Liver (tissue), 9 donors: ENCODE measurements around the gene OR1F1. TPM values are rescaled to one million over a fixed set of nuclear protein-coding genes. Genes with fewer than 3 reads are reported as not detected.

ENCODE experiments used
- DNase-seq: peaks from one replicate; pipeline ENCODE4 v3.0.0-alpha.2; 2017; ENCODE audit warnings: low spot score
- H3K27ac ChIP-seq, 2 donors: one replicate each; pipeline ENCODE4 v1.7.0; 2013; ENCODE audit warnings: inconsistent platforms in 2 of 2, low read length in 2 of 2, control low read depth in 1 of 2, low read depth in 1 of 2, mild to moderate bottlenecking in 1 of 2
- H3K27me3 ChIP-seq, 4 donors: one replicate each; pipeline versions ENCODE4 v1.6.1 to v1.7.0; 2013; ENCODE audit warnings: low read length in 3 of 4, inconsistent platforms in 1 of 4, mild to moderate bottlenecking in 1 of 4, moderate library complexity in 1 of 4; ENCODE audit not compliant: control insufficient read depth in 4 of 4, insufficient read depth in 4 of 4
- H3K36me3 ChIP-seq, 4 donors: one replicate each; pipeline versions ENCODE4 v1.6.1 to v1.7.0; 2013; ENCODE audit warnings: low read length in 3 of 4, mild to moderate bottlenecking in 3 of 4, low read depth in 1 of 4, moderate library complexity in 1 of 4; ENCODE audit not compliant: control insufficient read depth in 4 of 4, insufficient read depth in 3 of 4
- H3K4me1 ChIP-seq, 4 donors: one replicate each; pipeline versions ENCODE4 v1.6.1 to v1.7.0; 2013; ENCODE audit warnings: low read length in 3 of 4, mild to moderate bottlenecking in 3 of 4, moderate library complexity in 1 of 4; ENCODE audit not compliant: control insufficient read depth in 4 of 4, insufficient read depth in 4 of 4
- H3K4me3 ChIP-seq, 3 donors: one replicate each; pipeline versions ENCODE4 v1.6.1 to v1.7.0; 2013; ENCODE audit warnings: low read length in 3 of 3, control low read depth in 1 of 3, low read depth in 1 of 3, mild to moderate bottlenecking in 1 of 3
- H3K9ac ChIP-seq, 2 donors: one replicate each; pipeline ENCODE4 v1.7.0; 2013; ENCODE audit warnings: low read length in 2 of 2, mild to moderate bottlenecking in 2 of 2, moderate library complexity in 2 of 2, control low read depth in 1 of 2, low read depth in 1 of 2
- H3K9me3 ChIP-seq, 4 donors: one replicate each; pipeline versions ENCODE4 v1.6.1 to v1.7.0; 2013; ENCODE audit warnings: low read length in 3 of 4; ENCODE audit not compliant: control insufficient read depth in 4 of 4
- EGR1 ChIP-seq, 2 donors: IDR thresholded peaks; 2 replicates each; pipeline ENCODE4 v1.6.1; 2016 to 2018; ENCODE audit warnings: antibody characterized with exemption in 2 of 2, low read depth in 2 of 2
- FOXA1 ChIP-seq: IDR thresholded peaks from 2 replicates; pipeline ENCODE4 v1.6.1; 2016; ENCODE audit warnings: antibody characterized with exemption
- FOXA2 ChIP-seq: IDR thresholded peaks from 2 replicates; pipeline ENCODE4 v1.6.1; 2016; ENCODE audit warnings: antibody characterized with exemption
- GABPA ChIP-seq, 2 donors: IDR thresholded peaks in 1 of 2; conservative IDR thresholded peaks in 1 of 2; 2 replicates each; pipeline ENCODE4 v1.6.1; 2016; ENCODE audit warnings: antibody characterized with exemption in 2 of 2, mild to moderate bottlenecking in 1 of 2, moderate library complexity in 1 of 2
- HNF4A ChIP-seq, 2 donors: conservative IDR thresholded peaks; 2 replicates each; pipeline ENCODE4 v1.6.1; 2016; ENCODE audit warnings: antibody characterized with exemption in 2 of 2, mild to moderate bottlenecking in 2 of 2
- HNF4G ChIP-seq: IDR thresholded peaks from 2 replicates; pipeline ENCODE4 v1.6.1; 2016; ENCODE audit warnings: antibody characterized with exemption
- JUND ChIP-seq, 2 donors: IDR thresholded peaks; 2 replicates each; pipeline ENCODE4 v1.6.1; 2016; ENCODE audit warnings: antibody characterized with exemption in 2 of 2
- NR2F2 ChIP-seq: IDR thresholded peaks from 2 replicates; pipeline ENCODE4 v1.6.1; 2016; ENCODE audit warnings: antibody characterized with exemption
- RXRA ChIP-seq, 2 donors: IDR thresholded peaks; 2 replicates each; pipeline ENCODE4 v1.6.1; 2017 to 2018; ENCODE audit warnings: antibody characterized with exemption in 2 of 2, mild to moderate bottlenecking in 1 of 2
- TAF1 ChIP-seq: conservative IDR thresholded peaks from 2 replicates; pipeline ENCODE4 v1.6.1; 2016; ENCODE audit warnings: antibody characterized with exemption, mild to moderate bottlenecking
- YY1 ChIP-seq: IDR thresholded peaks from 2 replicates; pipeline ENCODE4 v1.6.1; 2016; ENCODE audit warnings: antibody characterized with exemption, mild to moderate bottlenecking
- WGBS: extraction: QIAGEN DNeasy Blood & Tissue Kit; methylation state at CpG from one replicate; pipeline ENCODE4 v1.1.7; 2013; 5-methylcytosine and 5-hydroxymethylcytosine counted together
- polyA plus RNA-seq, 2 donors: library from polyadenylated mRNA; stranded (reverse) in 1 of 2; unstranded in 1 of 2; fragments of 200-250 nt in 1 of 2; fragments of >200 nt in 1 of 2; fragmentation: Nextera tagmentation in 1 of 2; extraction: Ambion mirVana in 1 of 2; gene quantifications; one replicate each; pipeline versions ENCODE4 v1.2.1 to v1.2.3, GENCODE V29; 2013 to 2015
- total RNA-seq, 2 donors: library from RNA; depleted of rRNA; stranded (reverse); fragments of >200 nt; gene quantifications; one replicate each; pipeline ENCODE4 v1.2.3, GENCODE V29; 2014
- TF ChIP-seq, protein P1 (sequence below): IDR thresholded peaks from 2 replicates; pipeline ENCODE4 v1.6.1; 2016; ENCODE audit warnings: antibody characterized with exemption
- TF ChIP-seq, protein P2 (sequence below): IDR thresholded peaks from 2 replicates; pipeline ENCODE4 v1.6.1; 2016; ENCODE audit warnings: antibody characterized with exemption
- TF ChIP-seq, protein P3 (sequence below): IDR thresholded peaks from 2 replicates; pipeline ENCODE4 v1.6.1; 2016; ENCODE audit warnings: antibody characterized with exemption, mild to moderate bottlenecking
- TF ChIP-seq, protein P4 (sequence below): IDR thresholded peaks from 2 replicates; pipeline ENCODE4 v1.6.1; 2016; ENCODE audit warnings: antibody characterized with exemption
- donor health status: healthy.
- donor health status: healthy.
- donor health status: healthy.
- donor health status: healthy.
- donor health status: healthy.

The OR1F1 gene
- total and polyA plus RNA-seq, 4 donors: not detected

DNA sequence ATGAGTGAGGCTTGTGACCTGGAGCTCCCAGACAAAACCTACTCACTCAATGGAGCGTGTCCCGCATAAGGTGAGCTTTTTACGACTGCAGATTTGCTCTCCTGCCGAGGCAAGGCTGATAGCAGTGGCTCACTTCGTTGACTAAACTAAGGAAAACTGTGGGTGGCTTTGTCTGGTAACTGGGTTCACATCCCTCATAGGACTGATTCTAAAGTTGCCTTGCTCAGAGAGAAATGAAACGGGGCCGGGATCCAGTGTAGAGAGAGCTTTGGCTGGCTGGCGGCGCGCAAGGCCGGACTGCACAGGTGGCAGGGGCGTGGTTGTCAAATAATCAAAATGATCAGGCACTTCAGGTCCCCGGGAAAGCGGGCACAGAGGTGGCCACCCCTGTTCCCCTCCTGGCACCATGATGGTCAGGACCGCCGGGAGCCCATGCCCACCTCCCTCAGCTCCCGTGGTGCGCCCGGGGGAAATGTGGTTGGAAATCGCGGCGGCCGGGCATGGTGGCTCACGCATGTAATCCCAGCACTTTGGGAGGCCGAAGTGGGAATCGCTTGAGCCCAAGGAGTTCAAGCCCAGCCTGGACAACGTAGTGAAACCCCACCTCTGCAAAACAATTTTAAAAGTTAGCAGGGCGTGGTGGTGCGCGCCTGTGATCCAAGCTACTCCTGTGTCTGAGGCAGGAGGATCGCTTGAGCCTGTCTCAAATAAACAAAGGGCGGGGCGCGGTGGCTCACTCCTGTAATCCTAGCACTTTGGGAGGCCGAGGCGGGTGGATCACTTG, 26.6 kb upstream of the OR1F1 start:
- no peak for DNase-seq
- Histone ChIP-seq H3K27ac (no peak overlapping the region), H3K9ac (no peak overlapping the region), H3K36me3 (no peaks in the 10 kb centered on the region), H3K9me3 (no peaks in the 10 kb centered on the region), H3K27me3 (no peaks in the 10 kb centered on the region), H3K4me3 (no peak overlapping the region), H3K4me1 (peaks cover 0 to 17% (median 12%) of the 10 kb centered on the region in 4 donors)
- TF ChIP-seq, protein P1, sequence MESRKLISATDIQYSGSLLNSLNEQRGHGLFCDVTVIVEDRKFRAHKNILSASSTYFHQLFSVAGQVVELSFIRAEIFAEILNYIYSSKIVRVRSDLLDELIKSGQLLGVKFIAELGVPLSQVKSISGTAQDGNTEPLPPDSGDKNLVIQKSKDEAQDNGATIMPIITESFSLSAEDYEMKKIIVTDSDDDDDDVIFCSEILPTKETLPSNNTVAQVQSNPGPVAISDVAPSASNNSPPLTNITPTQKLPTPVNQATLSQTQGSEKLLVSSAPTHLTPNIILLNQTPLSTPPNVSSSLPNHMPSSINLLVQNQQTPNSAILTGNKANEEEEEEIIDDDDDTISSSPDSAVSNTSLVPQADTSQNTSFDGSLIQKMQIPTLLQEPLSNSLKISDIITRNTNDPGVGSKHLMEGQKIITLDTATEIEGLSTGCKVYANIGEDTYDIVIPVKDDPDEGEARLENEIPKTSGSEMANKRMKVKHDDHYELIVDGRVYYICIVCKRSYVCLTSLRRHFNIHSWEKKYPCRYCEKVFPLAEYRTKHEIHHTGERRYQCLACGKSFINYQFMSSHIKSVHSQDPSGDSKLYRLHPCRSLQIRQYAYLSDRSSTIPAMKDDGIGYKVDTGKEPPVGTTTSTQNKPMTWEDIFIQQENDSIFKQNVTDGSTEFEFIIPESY: no peak
- TF ChIP-seq YY1: no peak
- TF ChIP-seq, protein P2, sequence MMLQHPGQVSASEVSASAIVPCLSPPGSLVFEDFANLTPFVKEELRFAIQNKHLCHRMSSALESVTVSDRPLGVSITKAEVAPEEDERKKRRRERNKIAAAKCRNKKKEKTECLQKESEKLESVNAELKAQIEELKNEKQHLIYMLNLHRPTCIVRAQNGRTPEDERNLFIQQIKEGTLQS: no peak
- TF ChIP-seq HNF4G: no peak
- TF ChIP-seq EGR1 (IDR thresholded peaks at IDR 0.05; ENCODE audit: low read depth in 2 of 2): no peak
- no peak for TF ChIP-seq GABPA (IDR thresholded peaks at IDR 0.05 in 1 of 2, conservative IDR thresholded peaks at IDR 0.05 in 1 of 2)
- no peak for TF ChIP-seq NR2F2
- TF ChIP-seq, protein P3, sequence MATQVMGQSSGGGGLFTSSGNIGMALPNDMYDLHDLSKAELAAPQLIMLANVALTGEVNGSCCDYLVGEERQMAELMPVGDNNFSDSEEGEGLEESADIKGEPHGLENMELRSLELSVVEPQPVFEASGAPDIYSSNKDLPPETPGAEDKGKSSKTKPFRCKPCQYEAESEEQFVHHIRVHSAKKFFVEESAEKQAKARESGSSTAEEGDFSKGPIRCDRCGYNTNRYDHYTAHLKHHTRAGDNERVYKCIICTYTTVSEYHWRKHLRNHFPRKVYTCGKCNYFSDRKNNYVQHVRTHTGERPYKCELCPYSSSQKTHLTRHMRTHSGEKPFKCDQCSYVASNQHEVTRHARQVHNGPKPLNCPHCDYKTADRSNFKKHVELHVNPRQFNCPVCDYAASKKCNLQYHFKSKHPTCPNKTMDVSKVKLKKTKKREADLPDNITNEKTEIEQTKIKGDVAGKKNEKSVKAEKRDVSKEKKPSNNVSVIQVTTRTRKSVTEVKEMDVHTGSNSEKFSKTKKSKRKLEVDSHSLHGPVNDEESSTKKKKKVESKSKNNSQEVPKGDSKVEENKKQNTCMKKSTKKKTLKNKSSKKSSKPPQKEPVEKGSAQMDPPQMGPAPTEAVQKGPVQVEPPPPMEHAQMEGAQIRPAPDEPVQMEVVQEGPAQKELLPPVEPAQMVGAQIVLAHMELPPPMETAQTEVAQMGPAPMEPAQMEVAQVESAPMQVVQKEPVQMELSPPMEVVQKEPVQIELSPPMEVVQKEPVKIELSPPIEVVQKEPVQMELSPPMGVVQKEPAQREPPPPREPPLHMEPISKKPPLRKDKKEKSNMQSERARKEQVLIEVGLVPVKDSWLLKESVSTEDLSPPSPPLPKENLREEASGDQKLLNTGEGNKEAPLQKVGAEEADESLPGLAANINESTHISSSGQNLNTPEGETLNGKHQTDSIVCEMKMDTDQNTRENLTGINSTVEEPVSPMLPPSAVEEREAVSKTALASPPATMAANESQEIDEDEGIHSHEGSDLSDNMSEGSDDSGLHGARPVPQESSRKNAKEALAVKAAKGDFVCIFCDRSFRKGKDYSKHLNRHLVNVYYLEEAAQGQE: no peak
- TF ChIP-seq FOXA1: no peak
- no peak for TF ChIP-seq TAF1
- no peak for TF ChIP-seq FOXA2
- WGBS: 83% methylated on average over 36 of the region's 36 CpGs

DNA sequence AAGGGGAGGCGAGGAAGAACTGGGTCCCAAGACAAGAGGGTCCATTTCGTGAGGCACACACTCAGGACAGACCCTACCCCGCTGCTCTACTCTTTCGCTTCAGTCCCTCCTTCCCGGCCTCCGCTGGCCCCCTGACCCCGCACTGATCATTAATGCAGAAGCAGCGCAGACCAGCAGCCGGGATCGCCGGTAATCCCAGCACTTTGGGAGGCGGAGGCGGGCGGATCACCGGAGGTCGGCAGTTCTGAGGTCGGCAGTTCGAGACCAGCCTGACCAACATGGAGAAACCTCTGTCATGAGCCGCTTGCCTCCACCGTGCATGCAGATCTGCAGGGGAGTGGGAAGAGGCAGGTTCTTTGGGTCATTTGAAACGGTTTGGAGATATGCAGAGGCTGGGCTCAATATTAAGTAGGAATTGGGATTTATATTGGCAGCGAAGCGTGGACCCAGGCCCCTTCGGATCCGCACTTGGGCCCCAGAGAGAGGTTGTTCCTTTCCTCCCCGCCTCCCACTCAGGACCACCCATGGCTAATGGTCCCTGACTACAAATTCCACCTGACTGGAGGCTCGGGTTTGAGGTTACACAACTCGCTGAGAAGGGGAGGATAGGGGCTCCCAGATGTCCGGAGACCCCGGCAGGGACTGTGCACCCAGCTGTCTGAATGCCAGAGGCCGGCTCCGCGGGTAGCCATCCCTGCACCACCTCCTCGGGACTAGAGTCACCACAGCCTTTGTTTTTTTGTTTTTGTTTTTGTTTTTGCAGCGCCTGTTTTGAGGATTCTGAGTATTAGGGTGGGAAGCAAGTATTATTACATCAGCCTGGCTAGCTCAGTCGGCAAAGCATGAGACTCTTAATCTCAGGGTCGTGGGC, 23.6 kb upstream of the OR1F1 start:
- Histone ChIP-seq H3K27ac (no peak overlapping the region), H3K36me3 (no peaks in the 10 kb centered on the region), H3K4me3 (no peak overlapping the region), H3K27me3 (no peaks in the 10 kb centered on the region), H3K4me1 (peaks cover 0 to 5% (median under 1%) of the 10 kb centered on the region in 4 donors), H3K9ac (no peak overlapping the region), H3K9me3 (no peaks in the 10 kb centered on the region)
- no peak for DNase-seq
- TF ChIP-seq, protein P4, sequence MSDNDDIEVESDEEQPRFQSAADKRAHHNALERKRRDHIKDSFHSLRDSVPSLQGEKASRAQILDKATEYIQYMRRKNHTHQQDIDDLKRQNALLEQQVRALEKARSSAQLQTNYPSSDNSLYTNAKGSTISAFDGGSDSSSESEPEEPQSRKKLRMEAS: no peak
- TF ChIP-seq JUND (IDR thresholded peaks at IDR 0.05) (no peak), FOXA2 (no peak), NR2F2 (no peak), HNF4A (conservative IDR thresholded peaks at IDR 0.05) (no peak), FOXA1 (no peak), RXRA (IDR thresholded peaks at IDR 0.05) (no peak), GABPA (IDR thresholded peaks at IDR 0.05 in 1 of 2, conservative IDR thresholded peaks at IDR 0.05 in 1 of 2) (no peak), TAF1 (no peak)
- TF ChIP-seq, protein P2: no peak
- 87% methylated on average over 37 of the region's 37 CpGs for WGBS
